HCT116 (cell line): ENCODE data around the gene DDR2. TPM values are rescaled to one million over a fixed set of nuclear protein-coding genes. Genes with fewer than 3 reads are reported as not detected.

Experiments
- ATAC-seq: fragments of 200-7000 bp; cut with Tn5 transposase; 2 replicates; pipeline ENCODE4 v1.9.1; 2020; ENCODE audit warnings: mild to moderate bottlenecking, moderate library complexity
- BruUV-seq: library from RNA; stranded (reverse); fragments of 400-500 nt; replicated peaks from 2 replicates; lab custom pipeline; 2021; lab: Mats Ljungman, UMichigan
- CTCF ChIA-PET: fragments of 300-600 bp; sonication (Branson Sonifier 250); formaldehyde crosslinking; loops from one replicate; lab custom pipeline; 2021; ENCODE audit warnings: antibody characterized with exemption; lab: Charles Lee
- POLR2A ChIA-PET: fragments of 300-600, 350-600 bp; sonication (Branson Sonifier 250); formaldehyde crosslinking; loops from one replicate; lab custom pipeline; 2021; ENCODE audit warnings: antibody characterized with exemption; lab: Charles Lee
- RAD21 ChIA-PET, 2 experiments: fragments of 300-600 bp; sonication (Branson Sonifier 250); formaldehyde crosslinking; loops; one replicate each; lab custom pipeline; 2023; ENCODE audit warnings: low total read pairs in 2 of 2; ENCODE audit not compliant: uncharacterized antibody in 2 of 2, unreplicated experiment in 2 of 2, low non-redundant PET in 1 of 2; lab: Charles Lee
- DNase-seq: peaks from one replicate; pipeline ENCODE4 v3.0.0-alpha.2; 2010; ENCODE audit warnings: low read depth, low spot score
- H2AFZ ChIP-seq: fragments of 200-600 bp; shearing (Covaris generic), sonication (generic); 2 replicates; pipeline ENCODE4 v1.6.1; 2017; ENCODE audit warnings: low read depth, mixed run types, mixed read lengths, antibody characterized with exemption, low read length; ENCODE audit not compliant: poor library complexity, severe bottlenecking
- H3K27ac ChIP-seq: 2 replicates; pipeline ENCODE4 v1.5.1; 2012; ENCODE audit warnings: low read depth, low read length
- H3K27me3 ChIP-seq: fragments of 200-600 bp; sonication (generic); 2 replicates; pipeline ENCODE4 v1.6.1; 2016; ENCODE audit warnings: mixed run types, low read length, mixed read lengths; ENCODE audit not compliant: insufficient read depth
- H3K36me3 ChIP-seq, 2 experiments: fragments of 200-500 bp in 1 of 2; fragments of 200-600 bp in 1 of 2; sonication (Bioruptor generic) in 1 of 2; sonication (generic) in 1 of 2; 2 replicates each; pipeline versions ENCODE4 v1.5.1 to v1.6.1; 2014 to 2016; ENCODE audit warnings: low read length in 2 of 2, inconsistent platforms in 1 of 2, mixed read lengths in 1 of 2, mixed run types in 1 of 2; ENCODE audit not compliant: insufficient read depth in 2 of 2, control insufficient read depth in 1 of 2
- H3K4me1 ChIP-seq, 2 experiments: fragments of 200-600 bp in 1 of 2; sonication (generic) in 1 of 2; 2 replicates each; pipeline versions ENCODE4 v1.5.1 to v1.6.1; 2012 to 2017; ENCODE audit warnings: low read length in 2 of 2, inconsistent platforms in 1 of 2, mild to moderate bottlenecking in 1 of 2, mixed read lengths in 1 of 2, mixed run types in 1 of 2, moderate library complexity in 1 of 2; ENCODE audit not compliant: insufficient read depth in 2 of 2, control insufficient read depth in 1 of 2
- H3K4me2 ChIP-seq: fragments of 200-600 bp; sonication (generic); 2 replicates; pipeline ENCODE4 v1.6.1; 2017; ENCODE audit warnings: mixed run types, low read length, mixed read lengths
- H3K4me3 ChIP-seq, 2 experiments: fragments of 200-600 bp in 1 of 2; sonication (generic) in 1 of 2; replicated peaks in 1 of 2; 2 replicates each; pipeline ENCODE4 v1.5.1; 2011 to 2016; ENCODE audit warnings: low read length in 2 of 2, control low read depth in 1 of 2, low read depth in 1 of 2, mild to moderate bottlenecking in 1 of 2, mixed read lengths in 1 of 2, mixed run types in 1 of 2
- H3K79me2 ChIP-seq: fragments of 200-600 bp; sonication (generic); 2 replicates; pipeline ENCODE4 v1.6.1; 2017; ENCODE audit warnings: mild to moderate bottlenecking, mixed run types, low read length, moderate library complexity, mixed read lengths; ENCODE audit not compliant: insufficient read depth
- H3K9ac ChIP-seq: fragments of 200-600 bp; sonication (generic); 2 replicates; pipeline ENCODE4 v1.6.1; 2016; ENCODE audit warnings: low read length, mixed read lengths
- H3K9me2 ChIP-seq: fragments of 200-600 bp; sonication (generic), shearing (Covaris generic); 2 replicates; pipeline ENCODE4 v1.6.1; 2017; ENCODE audit warnings: mixed run types, mild to moderate bottlenecking, moderate library complexity; ENCODE audit not compliant: insufficient read depth
- H3K9me3 ChIP-seq, 2 experiments: fragments of 200-500 bp in 1 of 2; fragments of 200-600 bp in 1 of 2; sonication (Bioruptor generic) in 1 of 2; sonication (generic) in 1 of 2; 2 replicates each; pipeline ENCODE4 v1.6.1; 2014 to 2017; ENCODE audit warnings: low read length in 2 of 2, mixed read lengths in 2 of 2, inconsistent platforms in 1 of 2, low read depth in 1 of 2, mild to moderate bottlenecking in 1 of 2, mixed run types in 1 of 2, moderate library complexity in 1 of 2; ENCODE audit not compliant: control insufficient read depth in 1 of 2, insufficient read depth in 1 of 2
- H4K20me1 ChIP-seq: fragments of 200-600 bp; sonication (generic), shearing (Covaris generic); 2 replicates; pipeline ENCODE4 v1.6.1; 2017; ENCODE audit warnings: mixed run types, mild to moderate bottlenecking, moderate library complexity; ENCODE audit not compliant: insufficient read depth
- CEBPB ChIP-seq: IDR thresholded peaks from 2 replicates; pipeline ENCODE4 v1.6.1; 2012; ENCODE audit warnings: low read depth
- CTCF ChIP-seq, 3 experiments: fragments of 200-600 bp in 1 of 3; sonication (generic) in 1 of 3; IDR thresholded peaks in 2 of 3; conservative IDR thresholded peaks in 1 of 3; 2 replicates each; pipeline ENCODE4 v1.5.1; 2012 to 2017; ENCODE audit warnings: low read depth in 2 of 3, low read length in 2 of 3, antibody characterized with exemption in 1 of 3, borderline replicate concordance in 1 of 3, control low read depth in 1 of 3, mild to moderate bottlenecking in 1 of 3, mixed read lengths in 1 of 3, mixed run types in 1 of 3, moderate library complexity in 1 of 3; ENCODE audit not compliant: insufficient read depth in 1 of 3
- ELF1 ChIP-seq: IDR thresholded peaks from 2 replicates; pipeline ENCODE4 v1.6.1; 2012; ENCODE audit warnings: low read depth, borderline replicate concordance
- EZH2phosphoT487 ChIP-seq: fragments of 200-600 bp; IDR thresholded peaks from 2 replicates; pipeline ENCODE4 v1.6.1; 2018; ENCODE audit warnings: antibody characterized with exemption, borderline replicate concordance
- MAX ChIP-seq: IDR thresholded peaks from 2 replicates; pipeline ENCODE4 v1.6.1; 2012
- POLR2A ChIP-seq: IDR thresholded peaks from 2 replicates; pipeline ENCODE4 v1.7.0; 2011; ENCODE audit warnings: borderline replicate concordance; ENCODE audit not compliant: insufficient read depth, insufficient read length; ENCODE audit errors: extremely low read depth
- RAD21 ChIP-seq: IDR thresholded peaks from 2 replicates; pipeline ENCODE4 v1.6.1; 2012; ENCODE audit warnings: low read depth, mild to moderate bottlenecking
- REST ChIP-seq: IDR thresholded peaks from 2 replicates; pipeline ENCODE4 v1.6.1; 2012; ENCODE audit warnings: low read depth
- SP1 ChIP-seq: IDR thresholded peaks from 2 replicates; pipeline ENCODE4 v1.6.1; 2012; ENCODE audit warnings: low read depth
- SRF ChIP-seq: IDR thresholded peaks from 2 replicates; pipeline ENCODE4 v1.6.1; 2012; ENCODE audit warnings: low read depth
- TCF7L2 ChIP-seq: IDR thresholded peaks from 2 replicates; pipeline ENCODE4 v1.7.0; 2011; ENCODE audit warnings: borderline replicate concordance, inconsistent platforms; ENCODE audit not compliant: insufficient read depth, insufficient read length; ENCODE audit errors: extremely low read depth
- YY1 ChIP-seq: IDR thresholded peaks from 2 replicates; pipeline ENCODE4 v1.6.1; 2011; ENCODE audit warnings: low read length, low read depth, moderate library complexity, mild to moderate bottlenecking; ENCODE audit not compliant: insufficient replicate concordance; ENCODE audit errors: extremely low read depth
- ZBTB33 ChIP-seq: IDR thresholded peaks from 2 replicates; pipeline ENCODE4 v1.6.1; 2011; ENCODE audit warnings: mild to moderate bottlenecking, low read length, moderate library complexity; ENCODE audit not compliant: insufficient replicate concordance; ENCODE audit errors: extremely low read depth
- ZFX ChIP-seq: fragments of 450-650 bp; IDR thresholded peaks from 2 replicates; pipeline ENCODE4 v1.6.1; 2017
- ZNF274 ChIP-seq: fragments of 200-500 bp; sonication (Bioruptor generic); IDR thresholded peaks from 2 replicates; pipeline ENCODE4 v1.6.1; 2014; ENCODE audit warnings: mild to moderate bottlenecking, low read depth, low read length, inconsistent platforms
- intact Hi-C: fragments of 100-400 bp; cut with micrococcal nuclease; formaldehyde crosslinking; loops from 2 replicates; pipeline ENCODE4 v1.10.0; 2022
- total RNA-seq: library from RNA; stranded (reverse); gene quantifications from one replicate; pipeline ENCODE4 v1.2.1, GENCODE V29; 2021; ENCODE audit not compliant: unreplicated experiment

Gene DDR2
- total RNA-seq, 1 experiment from 2014 or later = 0.84 TPM

GRCh38 chr1:162779043-162779442 lies 146.8 kb downstream of the DDR2 start:
- no peak overlapping the region for H3K9ac ChIP-seq
- no peak overlapping the region for H3K27ac ChIP-seq
- no peak overlapping the region for H3K4me2 ChIP-seq
- no peaks in the 10 kb centered on the region for H3K4me1 ChIP-seq
- no peak for ATAC-seq
- H3K9me3 ChIP-seq = no peaks in the 10 kb centered on the region
- no TSS peak for BruUV-seq
- H3K27me3 ChIP-seq = no peaks in the 10 kb centered on the region
- POLR2A ChIA-PET = no interaction called here
- no peak overlapping the region for H2AFZ ChIP-seq
- H3K4me3 ChIP-seq = no peak overlapping the region
- intact Hi-C loops = no loop called here
- H4K20me1 ChIP-seq = no peaks in the 10 kb centered on the region
- H3K9me2 ChIP-seq = no peaks in the 10 kb centered on the region
- DNase-seq = no peak
- no peak for TF ChIP-seq POLR2A
- TF ChIP-seq MAX = no peak
- TF ChIP-seq TCF7L2 = no peak
- no peak for TF ChIP-seq ZNF274
- TF ChIP-seq YY1 = no peak
- no peak for TF ChIP-seq RAD21
- no peak for TF ChIP-seq SP1
- no peak for TF ChIP-seq ZFX
- TF ChIP-seq ELF1 = no peak
- TF ChIP-seq SRF = no peak
- TF ChIP-seq EZH2phosphoT487 = no peak
- no peak for TF ChIP-seq REST
- TF ChIP-seq CTCF (IDR thresholded peaks at IDR 0.05 in 2 of 3, conservative IDR thresholded peaks at IDR 0.05 in 1 of 3; ENCODE audit: borderline replicate concordance in 1 of 3, insufficient read depth in 1 of 3, low read depth in 2 of 3, low read length in 2 of 3) = no peak
- no peak for TF ChIP-seq CEBPB
- TF ChIP-seq ZBTB33 = no peak
- TF ChIP-seq, all 23 proteins: peak for 0
- Histone ChIP-seq H3K79me2 (no peaks in the 10 kb centered on the region), H3K36me3 (no peaks in the 10 kb centered on the region)
- CTCF ChIA-PET = no interaction called here
- RAD21 ChIA-PET = no interaction called here
